Testis (tissue), 3 donors: ENCODE data around the gene KDM4C. TPM values are rescaled to one million over a fixed set of nuclear protein-coding genes. Genes with fewer than 3 reads are reported as not detected.

Source experiments
- DNase-seq: peaks from one replicate; pipeline ENCODE4 v3.0.0-alpha.2; 2019
- H3K27ac ChIP-seq, 2 donors: fragments of 200-600 bp; sonication (generic); one replicate each; pipeline ENCODE4 v1.5.1; 2019
- H3K27me3 ChIP-seq: fragments of 200-600 bp; sonication (generic); one replicate; pipeline ENCODE4 v1.5.1; 2019
- H3K36me3 ChIP-seq: fragments of 200-600 bp; sonication (generic); one replicate; pipeline ENCODE4 v1.5.1; 2017; ENCODE audit warnings: low read depth; ENCODE audit errors: missing control alignments
- H3K4me1 ChIP-seq: fragments of 200-600 bp; sonication (generic); one replicate; pipeline ENCODE4 v1.5.1; 2019
- H3K4me3 ChIP-seq, 2 donors: fragments of 200-600 bp; sonication (generic); one replicate each; pipeline ENCODE4 v1.5.1; 2017 to 2019
- H3K9me3 ChIP-seq: fragments of 200-600 bp; sonication (generic); one replicate; pipeline ENCODE4 v1.5.1; 2017
- POLR2A ChIP-seq: fragments of 450-650 bp; IDR thresholded peaks from one replicate; pipeline ENCODE4 v1.6.1; 2017; ENCODE audit warnings: antibody characterized with exemption, mild to moderate bottlenecking, moderate library complexity
- WGBS, 2 donors: methylation state at CpG; one replicate each; pipeline ENCODE4 v1.1.5; 2018; 5-methylcytosine and 5-hydroxymethylcytosine counted together
- intact Hi-C: fragments of 100-400 bp; cut with DNase I; formaldehyde crosslinking; loops from one replicate; pipeline ENCODE4 v1.15.1; 2023; ENCODE audit warnings: low total_unique reads
- polyA plus RNA-seq: library from polyadenylated mRNA; stranded (reverse); fragments of 350-450 nt; fragmentation: Illumina TruSeq; extraction: RNeasy Lipid Tissue Mini Kit (QIAGEN cat#74804); gene quantifications from one replicate; pipeline ENCODE4 v1.2.3, GENCODE V29; 2014; ENCODE audit warnings: low read depth, low replicate concordance; ENCODE audit not compliant: insufficient read depth
- total RNA-seq, 2 donors: library from RNA; depleted of rRNA; stranded (reverse); fragments of >200 nt; gene quantifications; one replicate each; pipeline ENCODE4 v1.2.3, GENCODE V29; 2016
- TF ChIP-seq, protein P1 (sequence below), 3 experiments: fragments of 450-650 bp in 2 of 3; fragments of 200-600 bp in 1 of 3; sonication (generic) in 1 of 3; IDR thresholded peaks; one replicate each; pipeline ENCODE4 v1.5.1; 2016 to 2019; ENCODE audit warnings: antibody characterized with exemption in 3 of 3, mild to moderate bottlenecking in 2 of 3, moderate library complexity in 1 of 3

Gene KDM4C
- total and polyA plus RNA-seq, 3 donors from 2014 or later: 16.7 to 58.8 (median 48.8) TPM

DNA sequence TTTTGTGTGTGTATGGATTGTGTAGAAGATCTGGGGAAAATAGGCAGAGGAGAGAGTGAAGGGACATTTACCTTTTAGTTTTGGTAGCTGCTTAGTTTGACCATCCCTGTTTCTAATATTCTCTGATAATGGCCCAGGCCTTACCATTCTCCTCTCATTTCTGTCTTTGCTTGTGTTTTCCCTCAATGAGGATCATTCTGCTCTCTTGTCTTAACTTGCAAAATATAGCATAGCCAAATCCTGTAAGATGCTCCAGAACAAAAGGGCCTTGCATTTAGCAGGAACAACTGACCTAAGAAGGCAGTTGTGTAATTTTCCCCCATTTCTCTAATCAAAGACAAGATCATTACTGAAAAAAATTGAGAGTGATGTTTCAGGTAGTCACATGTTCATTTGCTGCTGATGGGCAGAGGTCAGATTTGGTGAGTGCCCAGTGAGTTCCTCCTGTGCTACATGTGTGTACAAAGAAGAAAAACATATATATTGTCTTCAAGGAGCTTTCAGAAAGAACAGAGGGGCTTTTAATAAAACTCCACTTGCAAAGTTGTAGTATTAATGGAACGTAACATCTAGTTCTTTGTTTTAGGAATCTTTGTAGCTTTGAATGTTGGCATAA lies 139.5 kb downstream of the KDM4C start:
- no peak for TF ChIP-seq POLR2A
- TF ChIP-seq, protein P1, sequence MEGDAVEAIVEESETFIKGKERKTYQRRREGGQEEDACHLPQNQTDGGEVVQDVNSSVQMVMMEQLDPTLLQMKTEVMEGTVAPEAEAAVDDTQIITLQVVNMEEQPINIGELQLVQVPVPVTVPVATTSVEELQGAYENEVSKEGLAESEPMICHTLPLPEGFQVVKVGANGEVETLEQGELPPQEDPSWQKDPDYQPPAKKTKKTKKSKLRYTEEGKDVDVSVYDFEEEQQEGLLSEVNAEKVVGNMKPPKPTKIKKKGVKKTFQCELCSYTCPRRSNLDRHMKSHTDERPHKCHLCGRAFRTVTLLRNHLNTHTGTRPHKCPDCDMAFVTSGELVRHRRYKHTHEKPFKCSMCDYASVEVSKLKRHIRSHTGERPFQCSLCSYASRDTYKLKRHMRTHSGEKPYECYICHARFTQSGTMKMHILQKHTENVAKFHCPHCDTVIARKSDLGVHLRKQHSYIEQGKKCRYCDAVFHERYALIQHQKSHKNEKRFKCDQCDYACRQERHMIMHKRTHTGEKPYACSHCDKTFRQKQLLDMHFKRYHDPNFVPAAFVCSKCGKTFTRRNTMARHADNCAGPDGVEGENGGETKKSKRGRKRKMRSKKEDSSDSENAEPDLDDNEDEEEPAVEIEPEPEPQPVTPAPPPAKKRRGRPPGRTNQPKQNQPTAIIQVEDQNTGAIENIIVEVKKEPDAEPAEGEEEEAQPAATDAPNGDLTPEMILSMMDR (IDR thresholded peaks at IDR 0.05): no peak
- DNase-seq: no peak
- H3K27me3 ChIP-seq: no peaks in the 10 kb centered on the region
- H3K9me3 ChIP-seq: no peaks in the 10 kb centered on the region
- no peak overlapping the region for H3K4me3 ChIP-seq
- 37 to 46% methylated on average over 1 of the region's 1 CpG for WGBS, 2 donors
- H3K27ac ChIP-seq: no peak overlapping the region
- no peaks in the 10 kb centered on the region for H3K36me3 ChIP-seq
- intact Hi-C loops: no loop called here
- no peaks in the 10 kb centered on the region for H3K4me1 ChIP-seq

DNA sequence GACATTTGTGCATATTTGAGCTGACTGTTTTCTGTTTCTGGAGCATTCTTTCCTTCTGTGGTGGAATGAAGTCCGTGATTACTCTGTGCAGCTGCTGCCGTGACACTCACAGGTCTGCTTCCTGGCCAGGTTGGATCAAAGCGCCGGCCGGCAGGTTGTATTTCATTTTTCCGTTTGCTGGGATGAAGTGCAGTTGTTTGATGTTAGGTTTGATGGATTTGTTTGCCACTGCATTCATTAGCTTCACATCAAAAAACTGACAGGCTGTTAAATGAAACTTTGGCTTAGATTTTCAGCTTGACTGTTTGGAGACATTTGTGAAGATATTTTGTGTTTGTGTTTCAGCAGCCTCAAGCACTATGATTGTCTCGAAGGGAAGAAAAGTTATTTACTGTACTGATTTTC lies 140.1 kb downstream of the KDM4C start:
- Histone ChIP-seq H3K9me3 (no peaks in the 10 kb centered on the region), H3K4me1 (no peaks in the 10 kb centered on the region), H3K27me3 (no peaks in the 10 kb centered on the region), H3K4me3 (no peak overlapping the region), H3K27ac (no peak overlapping the region), H3K36me3 (no peaks in the 10 kb centered on the region)
- DNase-seq: no peak
- 37 to 38% methylated on average over 7 of the region's 7 CpGs for WGBS, 2 donors
- intact Hi-C loops: no loop called here
- TF ChIP-seq, protein P1 (IDR thresholded peaks at IDR 0.05): no peak
- no peak for TF ChIP-seq POLR2A

DNA sequence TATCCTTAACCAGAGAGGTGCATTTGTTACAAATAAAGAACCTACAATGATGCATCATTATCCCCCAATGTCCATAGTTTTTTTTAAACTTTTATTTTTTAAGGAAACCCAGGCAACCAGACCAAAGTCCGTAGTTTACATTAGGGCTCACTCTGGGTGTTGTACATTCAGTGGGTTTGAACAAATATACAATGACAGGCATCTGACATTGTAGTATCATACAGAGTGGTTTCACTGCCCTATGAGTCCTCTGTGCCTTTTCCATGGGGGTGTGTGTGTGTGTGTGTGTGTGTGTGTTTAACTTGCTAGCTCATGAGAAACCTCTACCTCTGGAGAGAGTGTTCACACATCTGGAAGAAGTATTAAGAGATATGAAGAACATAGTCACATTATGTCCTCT lies 141.5 kb downstream of the KDM4C start:
- TF ChIP-seq, protein P1 (IDR thresholded peaks at IDR 0.05): no peak
- no peak for TF ChIP-seq POLR2A
- no peaks in the 10 kb centered on the region for H3K36me3 ChIP-seq
- no peak for DNase-seq
- no peaks in the 10 kb centered on the region for H3K4me1 ChIP-seq
- H3K27ac ChIP-seq: no peak overlapping the region
- H3K27me3 ChIP-seq: no peaks in the 10 kb centered on the region
- no peak overlapping the region for H3K4me3 ChIP-seq
- intact Hi-C loops: no loop called here
- H3K9me3 ChIP-seq: no peaks in the 10 kb centered on the region
- WGBS, 2 donors: 56 to 57% methylated on average over 1 of the region's 1 CpG

DNA sequence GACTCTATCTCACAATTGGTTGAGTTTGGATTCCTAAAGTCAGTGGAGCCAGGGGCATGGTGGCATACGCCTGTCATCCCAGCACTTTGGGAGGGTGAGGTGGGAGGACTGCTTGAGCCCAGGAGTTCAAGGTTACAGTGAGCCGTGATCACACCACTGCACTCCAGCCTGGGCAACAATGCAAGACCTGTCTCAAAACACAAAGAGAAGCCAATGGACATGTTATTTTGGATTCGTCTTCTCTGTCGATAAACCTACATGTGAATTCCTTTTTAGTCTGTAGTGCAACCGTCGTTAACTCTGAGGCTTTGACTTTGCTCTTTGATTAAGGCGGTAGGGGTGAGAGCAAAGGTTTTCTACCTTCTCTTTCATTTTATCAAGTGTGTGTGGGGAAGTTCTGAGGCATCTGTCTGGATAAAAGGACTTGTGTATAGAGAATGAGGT lies 142.7 kb downstream of the KDM4C start:
- intact Hi-C loops: no loop called here
- DNase-seq: no peak

More for the DNA sequence above, 142.7 kb downstream of the KDM4C start:
- Histone ChIP-seq H3K4me1 (no peaks in the 10 kb centered on the region), H3K4me3 (no peak overlapping the region), H3K9me3 (no peaks in the 10 kb centered on the region), H3K27me3 (no peaks in the 10 kb centered on the region), H3K36me3 (no peaks in the 10 kb centered on the region), H3K27ac (no peak overlapping the region)
- WGBS, 2 donors: 84 to 88% methylated on average over 7 of the region's 7 CpGs
- TF ChIP-seq, protein P1 (IDR thresholded peaks at IDR 0.05): no peak
- TF ChIP-seq POLR2A: no peak
